Suprapubic skin (tissue), 3 donors: ENCODE measurements around the gene HMCN1.

Experiments used
- POLR2A ChIP-seq, 2 donors: fragments of 450-650 bp; IDR thresholded peaks; one replicate each; pipeline ENCODE4 v1.6.1; 2017; ENCODE audit warnings: antibody characterized with exemption in 2 of 2, mild to moderate bottlenecking in 2 of 2, moderate library complexity in 2 of 2
- TF ChIP-seq, protein P1 (sequence below), 2 donors: fragments of 200-600 bp in 1 of 2; fragments of 450-650 bp in 1 of 2; sonication (generic) in 1 of 2; IDR thresholded peaks; one replicate each; pipeline ENCODE4 v1.5.1; 2016 to 2019; ENCODE audit warnings: antibody characterized with exemption in 2 of 2, mild to moderate bottlenecking in 1 of 2, moderate library complexity in 1 of 2

DNA sequence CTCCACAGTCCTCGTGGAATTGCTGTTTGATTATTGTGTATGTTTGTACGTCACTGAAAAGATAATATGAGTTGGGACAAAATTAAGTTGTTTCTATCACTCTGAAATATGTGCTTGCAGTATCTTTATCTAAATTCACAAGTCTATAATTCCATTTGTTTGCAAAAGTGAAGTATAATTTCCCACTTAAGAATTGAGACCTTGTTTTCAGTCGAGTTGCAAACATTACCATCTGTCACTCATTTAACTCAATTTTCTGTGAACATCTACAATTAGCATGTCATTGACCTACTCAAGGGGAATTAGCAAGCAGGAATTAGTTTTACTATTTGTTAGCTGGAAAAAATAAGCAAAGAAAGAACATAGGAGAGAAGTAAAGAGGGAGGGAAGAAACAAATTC is 445.0 kb downstream of the HMCN1 start:
- TF ChIP-seq, protein P1, sequence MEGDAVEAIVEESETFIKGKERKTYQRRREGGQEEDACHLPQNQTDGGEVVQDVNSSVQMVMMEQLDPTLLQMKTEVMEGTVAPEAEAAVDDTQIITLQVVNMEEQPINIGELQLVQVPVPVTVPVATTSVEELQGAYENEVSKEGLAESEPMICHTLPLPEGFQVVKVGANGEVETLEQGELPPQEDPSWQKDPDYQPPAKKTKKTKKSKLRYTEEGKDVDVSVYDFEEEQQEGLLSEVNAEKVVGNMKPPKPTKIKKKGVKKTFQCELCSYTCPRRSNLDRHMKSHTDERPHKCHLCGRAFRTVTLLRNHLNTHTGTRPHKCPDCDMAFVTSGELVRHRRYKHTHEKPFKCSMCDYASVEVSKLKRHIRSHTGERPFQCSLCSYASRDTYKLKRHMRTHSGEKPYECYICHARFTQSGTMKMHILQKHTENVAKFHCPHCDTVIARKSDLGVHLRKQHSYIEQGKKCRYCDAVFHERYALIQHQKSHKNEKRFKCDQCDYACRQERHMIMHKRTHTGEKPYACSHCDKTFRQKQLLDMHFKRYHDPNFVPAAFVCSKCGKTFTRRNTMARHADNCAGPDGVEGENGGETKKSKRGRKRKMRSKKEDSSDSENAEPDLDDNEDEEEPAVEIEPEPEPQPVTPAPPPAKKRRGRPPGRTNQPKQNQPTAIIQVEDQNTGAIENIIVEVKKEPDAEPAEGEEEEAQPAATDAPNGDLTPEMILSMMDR (IDR thresholded peaks at IDR 0.05), result no peak
- no peak for TF ChIP-seq POLR2A (IDR thresholded peaks at IDR 0.05)
